Esophagus muscularis mucosa (tissue), 4 donors: ENCODE results near the gene PHLPP1. TPM values are rescaled to one million over a fixed set of nuclear protein-coding genes. Genes with fewer than 3 reads are reported as not detected.

Experiments used
- DNase-seq: peaks from one replicate; pipeline ENCODE4 v3.0.0-alpha.2; 2017; ENCODE audit errors: extremely low spot score
- H3K27ac ChIP-seq, 4 donors: fragments of 200-600 bp; sonication (generic); replicated peaks in 1 of 4; 1 replicate in 3 of 4; 2 replicates in 1 of 4; pipeline ENCODE4 v1.5.1; 2016 to 2019; ENCODE audit warnings: mild to moderate bottlenecking in 1 of 4
- H3K27me3 ChIP-seq, 4 donors: fragments of 200-600 bp; sonication (generic); one replicate each; pipeline versions ENCODE4 v1.5.1 to v1.6.0; 2016 to 2019
- H3K36me3 ChIP-seq, 4 donors: fragments of 200-600 bp; sonication (generic); one replicate each; pipeline ENCODE4 v1.5.1; 2016 to 2019
- H3K4me1 ChIP-seq, 4 donors: fragments of 200-600 bp; sonication (generic); one replicate each; pipeline ENCODE4 v1.5.1; 2016 to 2019
- H3K4me3 ChIP-seq, 4 donors: fragments of 200-600 bp; sonication (generic); 1 replicate in 2 of 4; 2 replicates in 2 of 4; pipeline ENCODE4 v1.5.1; 2016 to 2019; ENCODE audit warnings: mild to moderate bottlenecking in 4 of 4, moderate library complexity in 1 of 4
- H3K9me3 ChIP-seq, 4 donors: fragments of 200-600 bp; sonication (generic); 1 replicate in 3 of 4; 2 replicates in 1 of 4; pipeline ENCODE4 v1.5.1; 2016 to 2019
- EP300 ChIP-seq: sonication (generic); formaldehyde crosslinking; IDR thresholded peaks from one replicate; pipeline ENCODE4 v1.6.1; 2017; ENCODE audit warnings: antibody characterized with exemption
- POLR2A ChIP-seq: fragments of 450-650 bp; IDR thresholded peaks from one replicate; pipeline ENCODE4 v1.6.1; 2017; ENCODE audit warnings: antibody characterized with exemption, moderate library complexity, mild to moderate bottlenecking, low read depth
- POLR2AphosphoS5 ChIP-seq, 2 donors: sonication (generic); formaldehyde crosslinking; IDR thresholded peaks; one replicate each; pipeline ENCODE4 v1.6.1; 2017; ENCODE audit warnings: antibody characterized with exemption in 2 of 2
- WGBS: methylation state at CpG from one replicate; pipeline ENCODE4 v1.1.5; 2018; 5-methylcytosine and 5-hydroxymethylcytosine counted together
- intact Hi-C: fragments of 100-400 bp; cut with DNase I; formaldehyde crosslinking; loops from one replicate; pipeline ENCODE4 v1.15.1; 2023
- total RNA-seq, 4 donors: library from RNA; depleted of rRNA; stranded (reverse); fragments of >200 nt; gene quantifications; one replicate each; pipeline versions ENCODE4 v1.1.0 to v1.2.1, GENCODE V29; 2016
- TF ChIP-seq, protein P1 (sequence below), 3 experiments: fragments of 200-600 bp in 2 of 3; fragments of 450-650 bp in 1 of 3; sonication (generic) in 2 of 3; IDR thresholded peaks; one replicate each; pipeline ENCODE4 v1.5.1; 2017 to 2019; ENCODE audit warnings: antibody characterized with exemption in 3 of 3, mild to moderate bottlenecking in 2 of 3, moderate library complexity in 1 of 3

PHLPP1 gene
- total RNA-seq, 4 donors from 2014 or later, result 11.6 to 23.0 (median 17.3) TPM

GRCh38 chr18:62974928-62975675, 259.8 kb downstream of the PHLPP1 start:
- Histone ChIP-seq H3K4me3 (no peak overlapping the region), H3K36me3 (peaks cover 24 to 70% (median 35%) of the 10 kb centered on the region in 4 donors), H3K4me1 (no peaks in the 10 kb centered on the region), H3K27me3 (no peaks in the 10 kb centered on the region), H3K9me3 (no peaks in the 10 kb centered on the region), H3K27ac (no peak overlapping the region)
- intact Hi-C loops, result no loop called here
- TF ChIP-seq POLR2AphosphoS5 (IDR thresholded peaks at IDR 0.05) (no peak), EP300 (no peak), POLR2A (no peak)
- TF ChIP-seq, protein P1, sequence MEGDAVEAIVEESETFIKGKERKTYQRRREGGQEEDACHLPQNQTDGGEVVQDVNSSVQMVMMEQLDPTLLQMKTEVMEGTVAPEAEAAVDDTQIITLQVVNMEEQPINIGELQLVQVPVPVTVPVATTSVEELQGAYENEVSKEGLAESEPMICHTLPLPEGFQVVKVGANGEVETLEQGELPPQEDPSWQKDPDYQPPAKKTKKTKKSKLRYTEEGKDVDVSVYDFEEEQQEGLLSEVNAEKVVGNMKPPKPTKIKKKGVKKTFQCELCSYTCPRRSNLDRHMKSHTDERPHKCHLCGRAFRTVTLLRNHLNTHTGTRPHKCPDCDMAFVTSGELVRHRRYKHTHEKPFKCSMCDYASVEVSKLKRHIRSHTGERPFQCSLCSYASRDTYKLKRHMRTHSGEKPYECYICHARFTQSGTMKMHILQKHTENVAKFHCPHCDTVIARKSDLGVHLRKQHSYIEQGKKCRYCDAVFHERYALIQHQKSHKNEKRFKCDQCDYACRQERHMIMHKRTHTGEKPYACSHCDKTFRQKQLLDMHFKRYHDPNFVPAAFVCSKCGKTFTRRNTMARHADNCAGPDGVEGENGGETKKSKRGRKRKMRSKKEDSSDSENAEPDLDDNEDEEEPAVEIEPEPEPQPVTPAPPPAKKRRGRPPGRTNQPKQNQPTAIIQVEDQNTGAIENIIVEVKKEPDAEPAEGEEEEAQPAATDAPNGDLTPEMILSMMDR (IDR thresholded peaks at IDR 0.05), result no peak
- 95% methylated on average over 6 of the region's 7 CpGs for WGBS
- DNase-seq, result no peak

- H3K36me3 ChIP-seq, result peaks cover 24 to 74% (median 35%) of the 10 kb centered on the region in 4 donors
- intact Hi-C loops, result no loop called here
- DNase-seq, result no peak
- H3K27ac ChIP-seq, result no peak overlapping the region
- H3K4me1 ChIP-seq, result no peaks in the 10 kb centered on the region
- H3K9me3 ChIP-seq, result no peaks in the 10 kb centered on the region
- WGBS, result 94% methylated on average over 2 of the region's 2 CpGs
- H3K4me3 ChIP-seq, result no peak overlapping the region
- H3K27me3 ChIP-seq, result no peaks in the 10 kb centered on the region
- TF ChIP-seq EP300, result no peak
- no peak for TF ChIP-seq POLR2A
- TF ChIP-seq POLR2AphosphoS5 (IDR thresholded peaks at IDR 0.05), result no peak
- TF ChIP-seq, protein P1 (IDR thresholded peaks at IDR 0.05), result no peak
Measured at GRCh38 chr18:62975785-62976184, 260.4 kb downstream of the PHLPP1 start.

GRCh38 chr18:62976227-62976626, 260.9 kb downstream of the PHLPP1 start:
- Histone ChIP-seq H3K4me1 (no peaks in the 10 kb centered on the region), H3K27ac (no peak overlapping the region)

GRCh38 chr18:62977512-62977911, 262.2 kb downstream of the PHLPP1 start:
- Histone ChIP-seq H3K9me3 (no peaks in the 10 kb centered on the region), H3K36me3 (peaks cover 24 to 70% (median 34%) of the 10 kb centered on the region in 4 donors), H3K4me3 (no peak overlapping the region), H3K4me1 (peaks cover 4 to 6% (median 5%) of the 10 kb centered on the region in 4 donors), H3K27ac (no peak overlapping the region), H3K27me3 (no peaks in the 10 kb centered on the region)
- TF ChIP-seq EP300, result no peak
- no peak for TF ChIP-seq POLR2AphosphoS5 (IDR thresholded peaks at IDR 0.05)
- TF ChIP-seq, protein P1 (IDR thresholded peaks at IDR 0.05), result no peak
- DNase-seq, result no peak
- intact Hi-C loops, result no loop called here
- 88% methylated on average over 4 of the region's 4 CpGs for WGBS

More at GRCh38 chr18:62976227-62976626, 260.9 kb downstream of the PHLPP1 start:
- Histone ChIP-seq H3K27me3 (no peaks in the 10 kb centered on the region), H3K4me3 (no peak overlapping the region), H3K36me3 (peaks cover 24 to 76% (median 35%) of the 10 kb centered on the region in 4 donors), H3K9me3 (no peaks in the 10 kb centered on the region)
- WGBS, result 91% methylated on average over 5 of the region's 5 CpGs
- intact Hi-C loops, result no loop called here
- no peak for DNase-seq
- TF ChIP-seq, protein P1 (IDR thresholded peaks at IDR 0.05), result no peak
- no peak for TF ChIP-seq POLR2AphosphoS5 (IDR thresholded peaks at IDR 0.05)
- no peak for TF ChIP-seq POLR2A
- TF ChIP-seq EP300, result no peak
